HPDE6-E6E7 (cell line): Measurements from ENCODE around the gene SLC7A9.
"Not testable (repeated sequence)": the region's sequence is repeated elsewhere in the genome, so short reads cannot be mapped to it uniquely, and the experiment has no call there.

Experiments
- DNase-seq: peaks from one replicate; pipeline ENCODE4 v3.0.0; 2011; ENCODE audit warnings: missing footprints; ENCODE audit errors: extremely low spot score

The SLC7A9 gene

GRCh38 chr19:32864318-32865007 is 5.1 kb downstream of the SLC7A9 start:
- DNase-seq = no peak

GRCh38 chr19:32863841-32864240 is 5.7 kb downstream of the SLC7A9 start:
- no peak for DNase-seq

- DNase-seq = no peak
Observed at GRCh38 chr19:32863301-32863700, 6.3 kb downstream of the SLC7A9 start.

- no peak for DNase-seq
Observed at GRCh38 chr19:32862741-32863140, 6.8 kb downstream of the SLC7A9 start.

- DNase-seq = no peak
Observed at GRCh38 chr19:32862173-32862572, 7.4 kb downstream of the SLC7A9 start.

- no peak for DNase-seq
Observed at GRCh38 chr19:32861596-32861995, 8.0 kb downstream of the SLC7A9 start.

DNA sequence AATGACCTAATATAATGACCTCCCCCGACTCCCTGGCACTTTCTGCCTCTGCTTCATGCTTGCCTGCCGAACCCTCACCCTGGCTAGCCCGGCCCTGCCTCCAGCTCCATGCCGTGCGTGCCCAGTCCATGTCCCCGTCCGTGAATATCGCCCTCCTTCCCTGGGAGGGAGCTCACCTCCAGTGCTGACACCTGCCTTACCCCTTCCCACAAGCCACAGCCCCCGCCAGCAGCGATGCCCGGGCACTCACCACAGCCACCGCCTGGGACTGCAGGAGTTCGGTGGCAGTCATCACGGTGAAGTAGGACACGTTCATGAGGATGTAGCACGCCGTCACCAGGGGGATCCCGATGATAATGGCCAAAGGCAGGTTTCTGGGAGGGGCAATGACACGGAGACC is 10.0 kb downstream of the SLC7A9 start:
- no peak for DNase-seq

DNA sequence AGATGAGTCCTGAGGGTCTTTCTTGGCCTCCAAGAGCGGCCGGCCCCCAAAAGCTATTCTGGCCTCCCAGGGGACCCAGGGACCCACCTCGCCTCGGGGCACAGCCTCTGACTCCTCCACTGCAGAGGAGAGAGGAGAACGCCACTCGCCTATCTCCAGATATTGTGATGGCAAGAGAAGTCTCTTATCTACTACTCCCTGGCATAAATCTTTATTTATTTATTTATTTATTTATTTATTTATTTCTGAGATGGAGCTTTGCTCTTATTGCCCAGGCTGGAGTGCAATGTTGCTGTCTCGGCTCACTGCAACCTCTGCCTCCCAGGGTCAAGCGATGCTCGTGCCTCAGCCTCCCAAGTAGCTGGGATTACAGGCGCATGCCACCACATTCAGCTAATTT is 11.0 kb downstream of the SLC7A9 start:
- DNase-seq = no peak

DNA sequence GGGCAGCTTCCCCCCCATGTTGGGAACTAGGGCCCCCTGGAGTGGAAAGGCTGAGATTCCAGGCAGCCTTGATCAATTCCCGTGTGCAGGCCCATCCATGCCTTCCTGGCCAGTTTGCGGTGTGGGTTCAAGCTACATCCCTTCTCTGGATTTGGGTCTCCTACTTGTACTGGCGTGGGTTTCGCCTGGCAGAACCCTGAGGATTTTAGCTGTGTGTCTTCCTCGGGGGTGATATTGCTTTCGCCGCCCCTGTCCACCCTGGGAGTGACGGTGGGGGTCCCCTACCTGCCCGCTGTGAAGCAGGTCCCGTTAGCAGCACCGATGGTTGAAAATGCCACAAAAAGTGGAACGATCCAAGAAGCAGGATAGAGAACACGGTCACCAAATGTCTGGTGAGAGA is 11.4 kb downstream of the SLC7A9 start:
- DNase-seq = no peak

DNA sequence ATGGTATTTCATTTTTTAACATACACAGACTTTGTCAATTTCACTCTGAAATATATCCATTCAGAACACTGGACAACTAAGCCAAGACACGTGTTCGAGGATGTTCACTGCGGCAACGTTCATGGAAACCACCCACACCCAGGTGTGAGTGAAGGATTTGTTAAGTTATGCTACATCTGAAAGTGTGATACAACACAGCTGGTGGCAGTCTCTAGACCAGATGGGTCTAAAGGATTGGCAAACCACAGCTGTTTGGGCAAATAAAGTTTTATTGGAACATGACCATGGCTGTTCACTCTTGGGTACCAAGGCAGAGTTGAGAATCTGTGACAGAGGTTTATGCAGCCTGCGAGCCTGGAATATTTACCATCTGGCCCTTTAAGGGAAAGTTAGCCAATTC is 12.0 kb downstream of the SLC7A9 start:
- no peak for DNase-seq

DNA sequence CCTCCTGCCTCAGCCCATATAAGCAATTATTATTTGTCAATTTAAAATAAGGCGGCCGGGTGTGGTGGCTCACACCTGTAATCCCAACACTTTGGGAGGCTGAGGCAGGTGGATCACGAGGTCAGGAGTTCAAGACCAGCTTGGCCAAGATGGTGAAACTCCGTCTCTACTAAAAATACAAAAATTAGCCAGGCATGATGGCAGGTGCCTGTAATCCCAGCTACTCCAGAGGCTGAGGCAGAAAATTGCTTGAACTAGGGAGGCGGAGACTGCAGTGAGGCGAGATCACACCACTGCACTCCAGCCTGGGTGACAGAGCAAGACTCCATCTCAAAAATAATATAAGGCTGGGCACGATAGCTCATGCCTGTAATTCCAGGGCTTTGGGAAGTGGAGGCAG is 12.7 kb downstream of the SLC7A9 start:
- DNase-seq = not testable (repeated sequence)

- no peak for DNase-seq
Observed at GRCh38 chr19:32852216-32852615, 17.4 kb downstream of the SLC7A9 start.

DNA sequence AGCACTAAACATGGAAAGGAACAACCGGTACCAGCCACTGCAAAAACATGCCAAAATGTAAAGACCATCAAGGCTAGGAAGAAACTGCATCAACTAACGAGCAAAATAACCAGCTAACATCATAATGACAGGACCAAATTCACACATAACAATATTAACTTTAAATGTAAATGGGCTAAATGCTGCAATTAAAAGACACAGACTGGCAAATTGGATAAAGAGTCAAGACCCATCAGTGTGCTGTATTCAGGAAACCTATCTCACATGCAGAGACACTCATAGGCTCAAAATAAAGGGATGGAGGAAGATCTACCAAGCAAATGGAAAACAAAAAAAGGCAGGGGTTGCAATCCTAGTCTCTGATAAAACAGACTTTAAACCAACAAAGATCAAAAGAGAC is 21.5 kb downstream of the SLC7A9 start:
- not testable (repeated sequence) for DNase-seq

DNA sequence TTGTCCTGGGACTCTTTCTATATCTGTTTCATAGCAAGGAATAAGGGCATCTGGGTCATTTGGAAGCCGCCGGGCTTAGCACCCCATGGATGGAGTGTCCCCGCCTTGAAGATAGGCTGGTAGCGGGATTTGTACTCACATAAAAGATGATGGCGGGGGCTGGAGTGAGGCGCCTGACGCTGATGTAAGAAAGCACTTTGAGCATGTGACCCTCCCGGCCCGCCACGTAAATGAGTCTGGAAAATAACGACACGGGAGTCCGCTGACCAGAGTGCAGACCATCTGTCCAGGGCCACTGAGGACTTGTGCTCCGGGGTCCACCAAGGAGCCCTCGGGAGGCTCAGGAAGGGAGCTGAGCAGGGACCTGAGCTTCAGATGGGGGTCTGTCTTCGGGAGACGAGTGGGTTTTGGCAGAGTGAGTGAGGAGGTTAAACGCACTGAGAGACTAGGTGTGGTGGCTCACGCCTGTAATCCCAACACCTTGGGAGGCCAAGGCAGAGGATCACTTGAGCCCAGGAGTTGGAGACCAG is 25.8 kb downstream of the SLC7A9 start:
- DNase-seq = no peak

- no peak for DNase-seq
Observed at GRCh38 chr19:32842061-32842460, 27.5 kb downstream of the SLC7A9 start.

DNA sequence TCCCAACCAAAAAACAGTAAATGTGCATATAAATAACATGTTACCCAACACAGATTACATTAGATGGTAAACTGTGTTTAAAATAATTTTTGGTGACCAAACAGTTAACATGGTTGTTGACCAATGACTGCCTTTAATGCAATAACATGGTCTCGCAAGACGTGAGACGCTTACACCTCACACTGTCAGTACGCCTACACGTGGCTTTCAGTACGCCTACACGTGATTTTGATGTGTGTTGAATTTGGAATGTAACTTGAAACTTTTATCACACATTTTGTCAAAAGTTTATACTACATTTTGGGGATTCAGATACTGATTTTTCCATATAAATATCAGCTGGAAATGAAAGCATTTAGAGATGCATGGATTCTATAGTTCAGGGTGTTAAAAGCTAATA is 32.0 kb downstream of the SLC7A9 start:
- no peak for DNase-seq

DNA sequence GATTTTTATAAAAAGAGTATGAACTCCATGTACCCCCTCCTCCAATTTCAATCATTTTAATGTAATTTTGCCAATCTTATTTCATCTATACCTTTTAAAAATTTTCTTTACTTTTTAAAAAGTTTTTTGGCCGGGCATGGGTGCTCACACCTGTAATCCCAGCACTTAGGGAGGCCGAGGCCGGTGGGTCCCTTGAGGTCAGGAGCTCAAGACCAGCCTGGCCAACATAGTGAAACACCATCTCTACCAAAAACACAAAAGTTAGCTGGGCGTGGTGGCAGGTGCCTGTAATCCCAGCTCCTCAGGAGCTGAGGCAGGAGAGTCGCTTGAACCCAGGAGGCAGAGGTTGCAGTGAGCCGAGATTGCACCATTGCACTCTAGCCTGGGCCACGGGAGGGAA is 36.2 kb downstream of the SLC7A9 start:
- DNase-seq = not testable (repeated sequence)

DNA sequence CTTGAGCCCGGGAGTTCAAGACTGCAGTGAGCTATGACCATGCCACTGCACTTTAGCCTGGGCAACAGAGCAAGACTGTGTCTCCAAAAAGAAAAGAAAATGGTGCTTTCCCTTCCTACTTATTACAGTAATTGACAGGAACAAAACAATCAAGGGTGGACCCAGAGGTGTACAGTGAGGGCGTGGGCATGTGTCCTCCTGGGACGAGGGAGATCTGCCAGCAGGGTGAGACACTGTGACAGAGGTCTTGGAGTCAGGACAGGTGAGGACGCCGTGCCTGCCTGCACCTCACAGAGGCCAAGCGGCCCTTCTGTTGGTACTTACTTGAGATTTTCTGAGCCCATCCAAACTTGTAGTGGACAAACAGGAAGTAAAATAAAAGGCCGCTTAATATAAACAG is 36.7 kb downstream of the SLC7A9 start:
- DNase-seq = not testable (repeated sequence)

- DNase-seq = not testable (repeated sequence)
Observed at GRCh38 chr19:32832094-32832493, 37.5 kb downstream of the SLC7A9 start.

GRCh38 chr19:32831611-32832010 is 38.0 kb downstream of the SLC7A9 start:
- no peak for DNase-seq

DNA sequence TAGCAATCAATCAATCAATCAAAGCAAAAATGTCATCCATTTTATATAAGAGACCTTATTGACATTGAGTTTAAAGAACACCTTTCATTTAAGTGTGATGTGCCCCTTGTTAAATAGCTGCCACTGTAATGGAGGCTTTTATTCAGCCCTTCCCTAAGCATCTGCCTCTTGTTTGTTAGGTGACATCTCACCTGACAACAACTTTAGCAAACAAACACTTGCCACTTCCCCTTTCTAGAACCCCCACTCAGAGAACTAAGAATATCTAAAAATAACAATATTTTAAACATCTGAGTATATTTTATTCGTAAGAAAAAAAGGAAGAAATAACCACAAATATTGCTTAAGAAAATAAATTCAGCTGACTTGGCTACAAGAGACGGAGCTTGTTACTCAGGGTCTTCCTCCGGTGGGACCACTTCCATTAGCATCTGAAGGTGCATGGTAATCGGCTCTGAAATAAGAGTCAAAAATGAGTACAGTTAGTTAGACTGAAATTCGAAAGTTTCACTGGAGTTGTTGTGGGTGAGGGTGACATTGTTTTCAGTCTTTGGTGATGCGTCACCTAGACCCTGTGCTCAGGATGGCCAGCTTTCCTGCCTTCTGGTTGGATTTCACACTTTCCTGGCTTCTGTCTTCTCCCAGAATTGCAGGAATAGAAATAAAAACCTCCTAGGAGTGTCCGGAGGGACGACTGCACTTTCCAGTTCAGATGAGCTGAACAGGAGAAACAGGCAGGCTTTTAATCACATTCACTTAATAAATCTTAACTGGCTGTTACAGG is 39.1 kb downstream of the SLC7A9 start:
- no peak for DNase-seq

GRCh38 chr19:32829345-32829896 is 40.1 kb downstream of the SLC7A9 start:
- DNase-seq = no peak
